Fibroblast of skin of left quadriceps (primary cell): Measurements from ENCODE around the gene ADAP2.
A peak's percentile ranks its signal among the peaks of the same experiment; 100 is the strongest.
"Not testable (repeated sequence)": the region's sequence is repeated elsewhere in the genome, so short reads cannot be mapped to it uniquely, and the experiment has no call there.

Experiments
- DNase-seq, 2 experiments: peaks; one replicate each; pipeline ENCODE4 v3.0.0-alpha.2; 2013; ENCODE audit warnings: low read depth in 2 of 2

The ADAP2 gene

GRCh38 chr17:30921544-30922196 is at the start of gene ADAP2:
Gene ADAP2, plus strand, starts transcription at chr17:30921945. Its CDS starts 70 bp downstream, at chr17:30922015.
- no peak for DNase-seq

GRCh38 chr17:30886187-30886586 is 35.6 kb upstream of the ADAP2 start:
- no peak for DNase-seq

- DNase-seq = no peak
These were observed 27.5 kb upstream of the ADAP2 start for GRCh38 chr17:30894236-30894635.

- no peak for DNase-seq
These were observed 24.4 kb upstream of the ADAP2 start for GRCh38 chr17:30897311-30897710.

GRCh38 chr17:30905742-30906100 is 16.0 kb upstream of the ADAP2 start:
- no peak for DNase-seq

GRCh38 chr17:30906101-30906911 is 15.4 kb upstream of the ADAP2 start, which contains the start of gene TEFM:
Gene TEFM, minus strand, starts transcription at chr17:30906238. Its CDS starts 40 bp downstream, at chr17:30906198.
- DNase-seq = peak; percentile 80 to 82

GRCh38 chr17:30908717-30909420 is 12.9 kb upstream of the ADAP2 start:
- no peak for DNase-seq

- DNase-seq = not testable (repeated sequence)
These were observed 11.6 kb upstream of the ADAP2 start for GRCh38 chr17:30910151-30910550.

- DNase-seq = no peak
These were observed 7.8 kb upstream of the ADAP2 start for GRCh38 chr17:30913955-30914354.

GRCh38 chr17:30915833-30916611 is 5.7 kb upstream of the ADAP2 start:
- no peak for DNase-seq

- DNase-seq = no peak
These were observed 4.7 kb upstream of the ADAP2 start for GRCh38 chr17:30917050-30917449.

- no peak for DNase-seq
These were observed 1.5 kb upstream of the ADAP2 start for GRCh38 chr17:30920282-30920681.

- no peak for DNase-seq
These were observed 832 bp upstream of the ADAP2 start for GRCh38 chr17:30920683-30921543.

GRCh38 chr17:30922235-30923030 is 688 bp downstream of the ADAP2 start:
- no peak for DNase-seq

GRCh38 chr17:30924341-30924740 is 2.6 kb downstream of the ADAP2 start:
- DNase-seq = no peak

- no peak for DNase-seq
These were observed 4.8 kb downstream of the ADAP2 start for GRCh38 chr17:30926516-30926915.

GRCh38 chr17:30927756-30928155 is 6.0 kb downstream of the ADAP2 start:
- no peak for DNase-seq

- DNase-seq = no peak
These were observed 6.8 kb downstream of the ADAP2 start for GRCh38 chr17:30928584-30928983.

GRCh38 chr17:30929081-30929633 is 7.4 kb downstream of the ADAP2 start:
- DNase-seq = no peak

GRCh38 chr17:30929861-30930260 is 8.1 kb downstream of the ADAP2 start:
- not testable (repeated sequence) for DNase-seq
